Measurements from ENCODE around the gene BBOX1.

DNA sequence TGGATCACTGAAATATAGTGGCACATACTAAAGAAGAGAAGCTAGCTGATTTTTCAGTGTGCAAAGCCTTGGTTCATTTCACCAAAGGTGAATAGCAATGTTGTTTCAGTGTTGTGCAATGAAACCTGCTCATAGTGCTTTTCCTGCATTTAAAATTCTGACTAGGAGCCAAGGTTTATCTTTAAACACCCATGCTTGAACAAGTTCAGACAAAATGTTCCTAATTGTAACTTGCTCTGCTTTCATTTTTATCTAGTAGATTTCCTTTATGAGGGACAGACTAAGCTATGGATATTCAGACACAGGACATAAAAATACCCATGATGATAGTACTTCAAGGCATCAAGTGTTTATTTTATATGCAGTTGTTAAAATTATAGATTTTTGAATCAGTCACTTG is 47.7 kb downstream of the BBOX1 start:
- TF ChIP-seq, protein P1, sequence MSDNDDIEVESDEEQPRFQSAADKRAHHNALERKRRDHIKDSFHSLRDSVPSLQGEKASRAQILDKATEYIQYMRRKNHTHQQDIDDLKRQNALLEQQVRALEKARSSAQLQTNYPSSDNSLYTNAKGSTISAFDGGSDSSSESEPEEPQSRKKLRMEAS (IDR thresholded peaks at IDR 0.05), result no peak
- TF ChIP-seq, protein P2, sequence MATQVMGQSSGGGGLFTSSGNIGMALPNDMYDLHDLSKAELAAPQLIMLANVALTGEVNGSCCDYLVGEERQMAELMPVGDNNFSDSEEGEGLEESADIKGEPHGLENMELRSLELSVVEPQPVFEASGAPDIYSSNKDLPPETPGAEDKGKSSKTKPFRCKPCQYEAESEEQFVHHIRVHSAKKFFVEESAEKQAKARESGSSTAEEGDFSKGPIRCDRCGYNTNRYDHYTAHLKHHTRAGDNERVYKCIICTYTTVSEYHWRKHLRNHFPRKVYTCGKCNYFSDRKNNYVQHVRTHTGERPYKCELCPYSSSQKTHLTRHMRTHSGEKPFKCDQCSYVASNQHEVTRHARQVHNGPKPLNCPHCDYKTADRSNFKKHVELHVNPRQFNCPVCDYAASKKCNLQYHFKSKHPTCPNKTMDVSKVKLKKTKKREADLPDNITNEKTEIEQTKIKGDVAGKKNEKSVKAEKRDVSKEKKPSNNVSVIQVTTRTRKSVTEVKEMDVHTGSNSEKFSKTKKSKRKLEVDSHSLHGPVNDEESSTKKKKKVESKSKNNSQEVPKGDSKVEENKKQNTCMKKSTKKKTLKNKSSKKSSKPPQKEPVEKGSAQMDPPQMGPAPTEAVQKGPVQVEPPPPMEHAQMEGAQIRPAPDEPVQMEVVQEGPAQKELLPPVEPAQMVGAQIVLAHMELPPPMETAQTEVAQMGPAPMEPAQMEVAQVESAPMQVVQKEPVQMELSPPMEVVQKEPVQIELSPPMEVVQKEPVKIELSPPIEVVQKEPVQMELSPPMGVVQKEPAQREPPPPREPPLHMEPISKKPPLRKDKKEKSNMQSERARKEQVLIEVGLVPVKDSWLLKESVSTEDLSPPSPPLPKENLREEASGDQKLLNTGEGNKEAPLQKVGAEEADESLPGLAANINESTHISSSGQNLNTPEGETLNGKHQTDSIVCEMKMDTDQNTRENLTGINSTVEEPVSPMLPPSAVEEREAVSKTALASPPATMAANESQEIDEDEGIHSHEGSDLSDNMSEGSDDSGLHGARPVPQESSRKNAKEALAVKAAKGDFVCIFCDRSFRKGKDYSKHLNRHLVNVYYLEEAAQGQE (IDR thresholded peaks at IDR 0.05; ENCODE audit: low read depth), result no peak
- TF ChIP-seq EP300 (IDR thresholded peaks at IDR 0.05; ENCODE audit: borderline replicate concordance) (no peak), EGR1 (IDR thresholded peaks at IDR 0.05) (no peak), CREB1 (IDR thresholded peaks at IDR 0.05; ENCODE audit: low read depth) (no peak), NFIC (IDR thresholded peaks at IDR 0.05) (no peak), ZBTB7A (IDR thresholded peaks at IDR 0.05; ENCODE audit: low read depth) (no peak), TAF1 (IDR thresholded peaks at IDR 0.05; ENCODE audit: low read depth) (no peak), TCF12 (IDR thresholded peaks at IDR 0.05; ENCODE audit: low read depth) (no peak), CEBPB (IDR thresholded peaks at IDR 0.05) (no peak), RAD21 (IDR thresholded peaks at IDR 0.05; ENCODE audit: low read depth) (no peak)
- TF ChIP-seq, protein P3, sequence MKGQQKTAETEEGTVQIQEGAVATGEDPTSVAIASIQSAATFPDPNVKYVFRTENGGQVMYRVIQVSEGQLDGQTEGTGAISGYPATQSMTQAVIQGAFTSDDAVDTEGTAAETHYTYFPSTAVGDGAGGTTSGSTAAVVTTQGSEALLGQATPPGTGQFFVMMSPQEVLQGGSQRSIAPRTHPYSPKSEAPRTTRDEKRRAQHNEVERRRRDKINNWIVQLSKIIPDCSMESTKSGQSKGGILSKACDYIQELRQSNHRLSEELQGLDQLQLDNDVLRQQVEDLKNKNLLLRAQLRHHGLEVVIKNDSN (IDR thresholded peaks at IDR 0.05), result no peak

Data from Ishikawa (cell line).